ENCODE results near the gene NCOR2.

DNA sequence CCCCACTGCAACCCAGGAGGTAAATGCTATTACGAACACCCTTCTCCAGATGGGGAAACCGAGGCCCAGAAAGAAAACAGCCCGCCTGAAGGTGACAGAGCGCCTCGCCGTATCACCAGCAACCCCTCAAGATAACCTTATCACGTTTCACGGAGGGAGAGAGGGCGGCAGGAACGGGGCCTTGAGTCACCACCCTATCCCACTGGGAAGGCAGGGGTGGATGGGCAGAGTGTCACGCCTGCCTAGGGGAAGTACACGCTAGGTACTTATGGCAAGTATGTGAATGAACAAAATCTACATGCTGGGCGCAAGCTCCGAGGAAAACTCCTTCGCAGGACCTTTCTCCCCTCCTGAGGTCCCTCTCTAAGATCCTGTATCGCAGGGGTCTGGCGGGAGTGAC is 17.8 kb downstream of the NCOR2 start:
- TF ChIP-seq, protein P1, sequence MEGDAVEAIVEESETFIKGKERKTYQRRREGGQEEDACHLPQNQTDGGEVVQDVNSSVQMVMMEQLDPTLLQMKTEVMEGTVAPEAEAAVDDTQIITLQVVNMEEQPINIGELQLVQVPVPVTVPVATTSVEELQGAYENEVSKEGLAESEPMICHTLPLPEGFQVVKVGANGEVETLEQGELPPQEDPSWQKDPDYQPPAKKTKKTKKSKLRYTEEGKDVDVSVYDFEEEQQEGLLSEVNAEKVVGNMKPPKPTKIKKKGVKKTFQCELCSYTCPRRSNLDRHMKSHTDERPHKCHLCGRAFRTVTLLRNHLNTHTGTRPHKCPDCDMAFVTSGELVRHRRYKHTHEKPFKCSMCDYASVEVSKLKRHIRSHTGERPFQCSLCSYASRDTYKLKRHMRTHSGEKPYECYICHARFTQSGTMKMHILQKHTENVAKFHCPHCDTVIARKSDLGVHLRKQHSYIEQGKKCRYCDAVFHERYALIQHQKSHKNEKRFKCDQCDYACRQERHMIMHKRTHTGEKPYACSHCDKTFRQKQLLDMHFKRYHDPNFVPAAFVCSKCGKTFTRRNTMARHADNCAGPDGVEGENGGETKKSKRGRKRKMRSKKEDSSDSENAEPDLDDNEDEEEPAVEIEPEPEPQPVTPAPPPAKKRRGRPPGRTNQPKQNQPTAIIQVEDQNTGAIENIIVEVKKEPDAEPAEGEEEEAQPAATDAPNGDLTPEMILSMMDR (IDR thresholded peaks at IDR 0.05; ENCODE audit: low read depth, low read length) = no peak
- TF ChIP-seq POLR2A (IDR thresholded peaks at IDR 0.05; ENCODE audit: extremely low read depth, insufficient read length) = no peak
- TF ChIP-seq, protein P2, sequence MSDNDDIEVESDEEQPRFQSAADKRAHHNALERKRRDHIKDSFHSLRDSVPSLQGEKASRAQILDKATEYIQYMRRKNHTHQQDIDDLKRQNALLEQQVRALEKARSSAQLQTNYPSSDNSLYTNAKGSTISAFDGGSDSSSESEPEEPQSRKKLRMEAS (IDR thresholded peaks at IDR 0.05; ENCODE audit: low read depth, low read length) = no peak

All from NB4 (cell line).